GM19468 (cell line): ENCODE measurements around the gene MICA.
"Not testable (repeated sequence)": the region's sequence is repeated elsewhere in the genome, so short reads cannot be mapped to it uniquely, and the experiment has no call there.

ENCODE experiments used
- ATAC-seq: cut with Tn5 transposase; IDR thresholded peaks from one replicate; pipeline ENCODE4 v1.9.1; 2021; ENCODE audit warnings: mild to moderate bottlenecking, moderate library complexity, moderate number of reproducible peaks; ENCODE audit not compliant: unreplicated experiment; ENCODE audit errors: extremely low read depth

The MICA gene

DNA sequence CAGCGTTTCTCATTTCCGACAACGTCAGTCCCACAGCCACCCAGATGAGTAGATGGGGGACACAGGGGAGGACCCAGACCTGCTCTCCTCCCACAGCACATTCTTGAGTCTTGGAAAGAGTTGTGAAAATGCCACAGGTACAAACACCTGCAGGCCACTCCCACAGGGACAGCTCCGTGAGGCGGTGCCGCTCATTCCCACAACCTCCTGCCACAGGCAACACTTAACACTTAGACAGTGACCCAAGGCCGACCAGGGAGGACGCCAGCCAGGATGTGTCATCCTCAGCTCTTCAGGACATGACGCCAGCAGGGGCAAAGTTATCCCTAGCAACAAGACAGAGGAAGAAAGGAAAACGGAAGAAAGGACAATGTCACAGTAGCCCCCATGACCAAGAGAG is 23.5 kb upstream of the MICA start:
- no peak for ATAC-seq

DNA sequence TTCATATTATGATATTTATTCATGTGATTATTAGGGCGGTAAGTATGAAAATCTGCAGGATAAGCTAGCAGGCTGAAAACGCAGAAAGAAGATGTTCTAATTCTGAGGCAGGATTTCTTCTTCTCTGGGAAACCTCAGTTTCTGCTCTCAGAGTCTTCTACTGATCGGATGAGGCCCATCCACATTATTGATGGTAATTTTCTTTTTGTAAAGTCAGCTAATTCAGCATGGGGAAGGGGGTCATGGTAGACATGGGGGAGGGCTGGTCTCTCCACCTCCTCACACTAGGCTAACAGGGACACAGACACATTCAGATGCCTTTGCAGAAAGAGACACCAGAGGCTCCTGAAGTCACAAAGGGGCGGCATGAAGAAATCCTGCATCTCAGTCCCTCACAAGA is 21.7 kb upstream of the MICA start:
- no peak for ATAC-seq

DNA sequence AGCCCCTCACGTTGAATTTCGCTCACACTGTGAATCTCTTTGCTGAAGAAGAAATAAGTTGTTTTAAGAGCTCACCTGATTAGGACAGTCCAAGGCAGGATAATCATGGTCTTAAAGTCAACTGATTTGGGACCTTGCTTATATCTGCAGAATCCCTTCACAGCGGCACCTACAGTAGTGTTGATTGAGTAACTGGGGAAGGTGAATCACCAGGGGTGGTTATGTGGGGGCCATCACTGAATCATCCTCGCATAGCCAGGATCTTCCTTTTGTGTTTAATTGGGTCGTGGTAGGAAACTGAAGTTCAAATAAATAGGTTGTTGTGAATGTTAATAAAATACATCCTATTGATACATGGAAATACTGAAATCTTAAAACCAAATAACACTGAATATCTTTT is 20.2 kb upstream of the MICA start:
- ATAC-seq, result no peak

DNA sequence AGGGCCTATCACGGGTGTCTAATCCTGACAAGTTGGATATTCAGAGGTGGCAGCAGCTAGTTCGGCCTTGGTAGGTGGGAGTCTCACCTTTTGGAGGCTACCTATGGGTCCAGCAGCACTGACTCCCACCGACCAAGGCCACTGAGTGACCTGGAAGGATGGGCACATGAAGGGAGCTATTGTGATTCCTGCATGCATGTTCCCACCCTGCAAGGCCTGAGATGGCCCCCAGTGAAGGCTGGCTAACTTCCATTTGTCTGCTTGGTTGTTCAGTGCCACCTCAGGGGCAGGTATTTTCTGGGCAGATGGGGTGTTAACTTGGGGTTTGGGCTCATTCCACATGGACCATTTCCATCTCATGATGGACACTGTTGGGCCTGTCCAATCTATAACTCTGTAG is 18.4 kb upstream of the MICA start:
- ATAC-seq, result no peak

DNA sequence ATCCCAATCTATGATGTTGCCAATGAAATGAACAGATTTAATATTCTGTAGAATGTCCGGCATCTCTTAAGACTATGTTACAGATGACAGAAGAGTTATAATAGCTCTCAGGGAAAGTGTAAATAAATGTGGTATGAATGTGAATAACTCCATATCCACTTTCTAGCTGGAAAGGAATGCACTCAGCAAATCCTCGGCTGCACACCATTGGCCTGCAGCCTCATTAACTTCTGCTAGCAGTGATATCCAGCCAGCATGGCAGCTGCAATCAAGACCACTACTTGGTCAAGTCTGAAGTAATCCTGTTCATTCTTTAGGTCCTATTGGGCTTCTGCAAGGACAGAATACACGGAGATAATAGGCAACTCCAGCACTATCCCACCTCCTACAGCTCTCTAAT is 17.3 kb upstream of the MICA start:
- ATAC-seq, result no peak

DNA sequence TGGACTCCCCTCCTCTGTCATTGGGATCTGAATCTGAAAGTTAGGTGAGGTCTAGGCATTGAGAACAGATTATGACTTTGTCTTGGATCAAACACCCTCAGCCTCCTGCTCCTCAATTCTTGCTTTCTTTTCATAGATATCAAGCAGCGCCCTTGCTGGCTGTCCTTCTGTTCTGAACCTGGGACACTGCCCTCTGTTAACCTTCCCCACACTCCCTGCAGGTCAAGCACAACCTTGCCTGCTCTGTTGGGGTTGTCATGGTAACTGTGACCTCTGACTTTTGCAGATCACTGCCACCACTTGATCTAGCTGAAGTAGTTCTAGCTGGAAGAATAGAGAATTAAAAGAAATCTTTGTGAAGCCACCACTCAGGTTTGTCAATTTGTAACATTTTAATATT is 16.4 kb upstream of the MICA start:
- no peak for ATAC-seq

DNA sequence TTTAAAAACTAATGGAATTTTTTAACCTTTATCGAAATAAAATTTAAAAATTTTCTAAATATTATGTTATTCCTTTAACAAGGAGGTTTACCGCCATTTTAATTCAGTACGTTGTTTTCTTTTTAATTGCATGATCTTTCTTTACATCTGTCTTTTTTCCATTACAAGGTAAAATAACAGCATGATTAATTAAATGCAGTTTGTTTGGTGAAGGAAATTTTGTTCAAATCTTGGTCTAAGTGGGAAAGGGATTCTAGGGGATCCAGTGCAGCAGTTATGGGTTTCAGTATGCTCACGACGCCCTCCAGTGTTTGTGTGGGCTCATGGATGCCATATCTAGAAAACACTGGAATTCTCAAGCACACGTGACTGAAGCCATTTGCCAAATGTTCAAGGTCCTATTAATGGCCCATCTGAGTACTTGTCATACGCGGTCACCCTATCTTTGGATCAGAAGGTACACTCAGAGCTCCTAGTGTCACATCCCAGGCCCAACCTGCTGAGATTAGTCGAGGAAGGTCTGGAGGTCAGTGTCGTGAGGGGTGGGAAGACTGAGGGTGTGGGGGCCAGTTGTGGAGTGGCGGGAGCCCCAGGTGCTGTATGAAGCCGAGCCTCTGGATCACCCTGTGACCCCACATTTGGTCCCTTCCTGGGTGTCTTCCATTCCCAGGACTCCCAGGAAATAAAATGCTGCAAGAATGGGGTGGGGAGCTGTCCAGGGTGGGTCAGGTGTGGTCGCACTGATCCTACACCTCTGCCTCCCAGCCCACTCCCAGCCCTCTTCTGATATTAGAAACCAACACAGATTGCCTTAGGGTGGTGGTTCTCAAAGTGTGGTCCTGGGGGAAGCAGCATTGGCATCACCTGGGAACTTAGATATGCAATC is 14.2 kb upstream of the MICA start:
- ATAC-seq, result not testable (repeated sequence)

DNA sequence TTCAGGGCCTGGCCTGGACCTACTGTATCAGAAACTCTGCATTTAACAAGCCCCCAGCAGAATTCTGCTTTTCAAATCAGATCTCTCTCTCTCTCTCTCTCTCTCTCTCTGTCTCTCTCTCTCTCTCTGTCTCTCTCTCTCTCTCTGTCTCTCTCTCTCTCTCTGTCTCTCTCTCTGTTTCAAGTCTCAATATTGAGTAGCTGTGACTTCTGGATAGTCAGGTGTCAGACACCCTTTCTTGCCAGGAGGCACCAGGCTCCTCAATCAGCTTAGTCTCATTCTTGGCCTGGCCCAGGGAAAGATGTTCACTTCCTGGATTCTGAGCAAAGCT is 13.6 kb upstream of the MICA start:
- ATAC-seq, result not testable (repeated sequence)

DNA sequence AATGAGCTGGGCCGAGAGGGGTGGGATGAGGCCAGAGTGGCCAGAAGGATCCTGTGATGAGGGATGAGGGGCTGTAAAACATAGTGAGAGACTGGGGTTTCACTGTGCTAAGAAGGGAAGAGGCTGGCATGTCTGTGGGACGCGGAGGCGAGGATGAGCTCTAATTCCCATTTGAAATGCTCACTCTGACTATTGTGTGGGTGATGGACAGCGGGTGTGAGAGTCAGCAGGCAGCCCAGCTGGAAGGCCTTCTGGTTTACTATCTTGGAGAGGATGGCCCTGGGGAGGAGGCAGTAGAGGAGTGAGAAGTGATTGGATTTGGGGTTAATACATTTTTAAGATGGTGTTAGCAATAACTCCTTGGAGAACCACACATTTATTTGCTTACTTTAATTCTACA is 9.5 kb upstream of the MICA start:
- ATAC-seq, result no peak

DNA sequence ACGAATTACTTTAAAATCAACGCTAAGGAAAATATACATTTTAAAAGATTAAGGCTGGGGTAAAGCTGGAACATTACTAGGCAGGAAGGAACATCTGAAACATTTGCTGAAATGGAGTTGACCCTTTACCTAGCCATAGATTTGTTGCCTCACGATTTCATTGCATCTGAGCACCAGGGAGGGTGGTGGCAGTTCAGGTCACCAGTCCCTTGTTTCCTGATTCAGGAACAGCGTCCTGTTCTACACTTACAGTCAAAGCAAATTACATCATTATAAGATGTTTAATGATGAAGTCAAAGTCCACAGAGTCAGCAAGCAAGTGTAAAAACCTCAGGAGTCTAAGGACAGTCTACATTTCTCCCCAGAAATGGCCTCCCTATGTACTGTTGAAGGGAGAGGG is 9.0 kb upstream of the MICA start:
- no peak for ATAC-seq

DNA sequence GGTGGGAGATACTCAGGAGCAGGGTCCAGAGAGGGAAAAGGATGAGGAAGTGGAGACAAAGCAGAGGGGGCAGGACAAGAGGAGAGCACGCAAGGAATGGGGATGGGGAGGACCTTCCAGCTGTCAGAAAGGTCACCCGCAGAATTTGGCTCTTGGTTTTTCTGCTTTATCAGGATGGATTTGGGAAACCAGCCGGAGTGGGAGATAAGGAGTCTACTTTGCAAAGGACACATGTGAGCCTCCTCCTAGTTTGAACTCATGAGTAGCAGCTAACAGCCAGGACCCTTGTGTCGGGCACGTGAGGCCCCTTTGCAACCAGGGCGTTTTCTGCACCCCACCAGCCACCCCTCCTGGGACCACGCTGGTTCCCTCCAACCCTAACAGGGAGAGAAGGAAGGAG is 7.6 kb upstream of the MICA start:
- no peak for ATAC-seq

DNA sequence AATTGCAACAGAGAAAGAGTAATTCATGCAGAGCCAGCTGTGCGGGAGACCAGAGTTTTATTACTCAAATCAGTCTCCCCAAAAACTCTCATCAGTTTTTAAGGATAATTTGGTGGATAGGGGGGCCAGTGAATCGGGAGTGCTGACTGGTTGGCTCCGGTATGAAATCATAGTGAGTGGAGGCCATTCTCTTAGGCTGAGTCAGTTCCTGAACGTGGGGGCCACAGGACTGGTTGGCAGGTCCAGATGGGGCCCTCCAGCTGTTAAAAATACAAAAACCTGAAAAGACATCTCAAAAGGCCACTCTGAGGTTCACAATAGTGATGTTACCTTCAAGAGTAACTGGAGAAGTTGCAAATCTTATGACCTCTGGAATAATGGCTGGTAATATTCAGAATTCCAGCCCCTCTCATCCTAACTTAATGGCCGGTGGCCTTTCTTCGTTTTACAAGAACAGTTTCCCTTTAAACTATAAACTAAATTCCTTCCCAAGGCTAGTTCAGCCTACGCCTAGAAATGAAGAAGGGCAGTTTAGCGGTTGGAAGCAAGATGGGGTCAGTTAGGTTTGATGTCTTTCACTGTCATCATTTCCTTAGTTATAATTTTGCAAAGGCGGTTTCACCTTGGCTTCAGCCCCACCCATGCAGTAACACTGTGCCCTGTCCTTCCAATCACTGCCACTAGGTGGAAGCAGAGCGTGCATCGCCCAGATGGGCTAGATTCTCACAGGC is 6.8 kb upstream of the MICA start:
- peak; percentile 45 for ATAC-seq

DNA sequence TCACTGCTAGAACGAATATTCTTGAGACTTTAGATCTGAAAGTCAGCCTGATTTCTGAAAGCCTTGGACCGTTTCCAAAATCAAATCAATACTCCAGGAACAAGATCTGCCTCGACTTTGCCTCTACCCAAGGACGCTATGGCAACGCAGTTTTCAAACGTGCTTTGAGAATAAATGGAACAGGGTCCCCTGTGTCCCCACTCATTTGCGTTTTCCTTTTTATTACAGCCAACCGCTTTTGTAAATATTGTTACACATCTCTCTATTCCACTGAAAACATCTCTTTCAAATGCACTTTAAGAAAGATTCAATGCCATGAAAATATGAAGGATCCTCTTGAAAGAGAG is 6.3 kb upstream of the MICA start:
- not testable (repeated sequence) for ATAC-seq

DNA sequence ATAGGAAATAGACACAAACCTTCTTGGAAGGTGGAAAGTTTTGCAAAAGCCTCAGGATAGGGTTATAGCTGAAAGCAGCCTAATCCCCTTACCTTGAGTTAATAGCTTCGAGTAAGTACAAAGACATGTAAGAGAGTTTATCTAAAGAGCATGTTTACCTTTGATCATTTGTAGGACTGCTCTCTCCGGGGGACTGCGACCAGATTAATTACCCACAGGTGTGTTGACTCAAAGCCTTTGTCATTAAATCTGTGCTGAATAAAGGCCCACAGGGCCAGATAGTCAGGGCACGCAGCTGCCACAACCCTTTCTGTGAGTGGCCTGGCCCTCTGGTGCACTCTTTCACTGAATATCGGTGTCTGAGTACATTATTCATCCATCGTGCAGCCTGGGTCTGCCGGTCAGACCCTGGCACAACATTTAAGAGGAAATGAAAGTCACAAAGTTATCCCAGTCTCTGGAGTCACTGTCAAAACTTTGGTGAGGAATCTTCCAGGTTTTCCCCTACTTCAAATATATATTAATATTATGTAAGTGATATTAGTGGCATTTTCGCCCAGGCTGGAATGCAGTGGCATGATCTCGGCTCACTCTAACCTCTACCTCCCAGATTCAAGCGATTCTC is 5.4 kb upstream of the MICA start:
- ATAC-seq, result no peak

DNA sequence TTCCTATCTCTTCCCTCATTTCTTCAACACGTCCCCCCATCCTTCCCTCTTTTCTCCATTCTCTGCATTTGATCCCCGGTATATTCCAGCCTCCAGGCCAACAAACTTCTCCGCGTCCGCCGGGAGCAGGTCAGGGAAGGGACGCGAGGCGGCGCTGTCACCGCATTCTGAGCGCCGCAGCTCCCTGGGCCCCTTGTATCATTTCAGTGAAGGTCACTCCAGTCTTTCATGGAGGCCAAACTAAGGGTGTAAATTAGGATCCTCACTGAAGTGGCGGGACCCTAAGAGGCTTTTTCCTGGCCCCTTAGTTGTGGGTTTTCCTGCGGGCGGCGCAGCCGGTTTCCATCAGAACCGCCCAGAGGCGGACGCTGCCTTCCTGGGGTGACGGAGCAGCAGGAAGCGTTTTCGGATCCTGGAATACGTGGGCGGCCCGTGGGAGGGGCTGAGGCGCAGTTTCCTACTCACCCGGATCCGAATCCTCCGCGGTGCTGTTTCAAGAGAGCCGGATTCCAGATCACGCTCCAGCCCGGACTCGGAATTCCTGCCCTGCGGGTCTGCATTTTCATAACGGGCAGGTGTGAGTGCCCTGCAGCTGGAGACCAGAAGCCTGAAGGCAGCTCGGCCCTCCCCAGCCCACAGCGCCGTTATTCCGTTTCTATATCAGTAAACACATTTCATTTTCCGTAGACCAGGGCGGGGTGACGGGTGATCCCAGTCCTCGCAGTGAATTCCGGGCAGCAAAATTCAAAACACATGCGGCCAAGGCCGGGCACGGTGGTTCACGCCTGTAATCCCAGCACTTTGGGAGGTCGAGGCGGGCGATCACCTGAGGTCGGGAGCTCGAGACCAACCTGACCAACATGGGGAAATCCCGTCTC is 3.6 kb upstream of the MICA start:
- no peak for ATAC-seq

DNA sequence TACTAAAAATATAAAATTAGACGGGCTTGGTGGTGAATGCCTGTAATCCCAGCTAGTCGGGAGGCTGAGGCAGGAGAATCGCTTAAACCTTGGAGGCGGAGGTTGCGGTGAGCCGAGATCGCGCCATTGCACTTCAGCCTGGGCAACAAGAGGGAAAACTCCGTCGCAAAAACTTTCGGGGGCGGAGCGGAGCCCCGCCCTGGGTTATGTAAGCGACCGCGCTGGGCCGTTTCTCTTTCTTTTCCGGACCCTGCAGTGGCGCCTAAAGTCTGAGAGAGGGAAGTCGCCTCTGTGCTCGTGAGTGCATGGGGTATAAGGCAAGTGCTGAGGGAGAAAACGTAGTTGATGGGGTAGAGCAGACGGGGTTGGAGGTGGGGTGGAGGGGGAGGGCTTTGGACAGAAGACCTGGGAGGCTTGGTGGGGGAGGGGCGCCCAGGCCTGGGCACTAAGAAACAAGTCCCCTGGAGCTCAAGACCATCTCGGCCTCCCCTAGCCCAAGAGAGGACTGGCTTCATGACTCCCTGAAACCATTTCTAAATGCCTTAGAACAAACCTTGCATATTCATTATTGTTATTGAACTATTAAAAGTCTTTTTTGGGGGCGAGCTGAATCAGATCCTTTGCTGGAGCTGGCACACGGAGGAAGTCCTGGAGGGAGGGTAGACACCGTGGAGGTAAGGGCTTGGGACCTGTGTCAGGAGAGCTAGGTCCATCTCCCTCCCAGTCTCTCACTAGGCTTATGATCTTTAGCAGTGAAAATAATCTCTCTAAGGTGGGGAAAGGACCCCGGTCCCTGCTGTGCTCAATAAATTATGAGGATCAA is 2.7 kb upstream of the MICA start:
- no peak for ATAC-seq

DNA sequence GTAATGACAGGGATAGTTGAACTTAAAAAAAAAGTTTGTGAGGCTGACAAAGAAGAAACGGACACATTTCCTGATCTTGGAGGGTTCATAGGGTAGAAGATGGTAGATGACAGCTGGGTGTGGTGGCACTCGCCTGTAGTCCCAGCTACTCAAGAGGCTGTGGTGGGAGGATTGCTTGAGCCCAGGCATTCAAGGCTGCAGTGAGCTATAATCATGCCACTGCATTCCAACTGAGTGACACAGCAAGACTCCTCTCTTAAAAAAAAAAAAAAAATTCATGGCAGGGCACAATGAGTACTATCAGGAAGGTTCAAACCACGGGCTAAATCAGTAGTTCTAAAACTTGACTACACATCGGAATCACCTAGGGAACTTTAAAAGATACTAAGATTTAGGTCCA is 2.0 kb upstream of the MICA start:
- no peak for ATAC-seq

DNA sequence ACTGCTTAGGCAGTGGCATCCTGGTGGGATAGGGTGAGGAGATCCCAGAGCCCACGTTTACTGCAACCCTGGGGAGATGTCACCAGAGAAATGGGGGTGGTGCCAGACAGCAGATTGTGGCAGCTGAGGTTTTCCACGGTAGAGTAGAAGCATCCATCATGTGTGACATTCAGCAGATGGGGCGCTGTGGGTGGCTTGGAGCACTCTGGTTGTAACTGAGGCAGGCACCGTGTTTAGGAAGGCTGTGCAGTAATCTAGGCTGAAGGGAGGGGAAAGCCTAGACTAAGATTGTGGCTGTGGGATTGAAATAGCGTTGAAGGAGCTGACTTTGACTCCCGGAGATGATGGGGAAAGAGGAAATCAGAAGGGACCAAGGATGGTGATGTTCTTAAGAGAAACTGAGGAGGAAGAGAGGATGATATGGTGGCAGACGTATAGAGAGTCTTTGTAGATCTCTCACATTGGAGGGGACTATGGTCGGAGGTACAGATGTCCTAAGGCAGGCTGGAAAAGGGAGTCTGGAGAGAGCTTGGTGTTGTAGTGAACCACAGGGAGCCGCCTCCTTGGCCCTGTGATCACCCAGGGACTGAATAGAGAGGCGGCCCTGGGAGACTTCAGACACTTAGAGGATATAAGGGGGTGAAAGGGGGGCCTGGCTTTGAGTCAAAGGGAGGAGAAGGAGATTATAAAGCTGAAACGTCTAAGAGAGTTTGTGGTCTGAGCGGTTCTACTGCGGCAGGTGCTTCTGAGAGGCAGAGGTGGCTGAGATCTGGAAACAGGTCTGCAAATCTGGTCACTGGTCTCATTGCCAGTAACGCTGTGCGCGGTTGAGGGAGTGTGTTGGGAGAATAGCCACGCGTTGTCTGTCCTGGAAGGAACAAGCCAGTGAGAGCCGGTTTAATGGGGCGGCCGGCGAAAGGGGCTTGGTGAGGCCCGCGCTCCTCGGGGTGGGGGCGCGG is 792 bp upstream of the MICA start:
- no peak for ATAC-seq

DNA sequence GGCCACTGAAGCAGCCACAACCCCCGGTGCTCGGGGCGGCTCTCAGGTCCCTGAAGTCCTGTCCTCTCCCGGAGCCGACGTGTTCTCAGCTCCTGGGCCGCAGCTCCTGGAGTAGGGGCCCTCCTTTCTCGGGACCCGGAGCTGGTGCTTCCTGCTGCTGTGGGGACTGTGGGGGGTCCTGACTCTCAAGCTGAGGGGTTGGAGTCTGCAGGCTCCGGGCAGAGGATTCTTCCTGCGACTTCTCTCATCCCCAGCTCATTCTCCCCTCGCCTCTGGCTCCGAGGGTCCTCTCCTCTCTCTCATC is 618 bp downstream of the MICA start:
- ATAC-seq, result not testable (repeated sequence)
